ENCODE results near the gene CIBAR2. TPM values are rescaled to one million over a fixed set of nuclear protein-coding genes. Genes with fewer than 3 reads are reported as not detected.

Gene CIBAR2
- total RNA-seq, 2 donors from 2014 or later, result not detected

DNA sequence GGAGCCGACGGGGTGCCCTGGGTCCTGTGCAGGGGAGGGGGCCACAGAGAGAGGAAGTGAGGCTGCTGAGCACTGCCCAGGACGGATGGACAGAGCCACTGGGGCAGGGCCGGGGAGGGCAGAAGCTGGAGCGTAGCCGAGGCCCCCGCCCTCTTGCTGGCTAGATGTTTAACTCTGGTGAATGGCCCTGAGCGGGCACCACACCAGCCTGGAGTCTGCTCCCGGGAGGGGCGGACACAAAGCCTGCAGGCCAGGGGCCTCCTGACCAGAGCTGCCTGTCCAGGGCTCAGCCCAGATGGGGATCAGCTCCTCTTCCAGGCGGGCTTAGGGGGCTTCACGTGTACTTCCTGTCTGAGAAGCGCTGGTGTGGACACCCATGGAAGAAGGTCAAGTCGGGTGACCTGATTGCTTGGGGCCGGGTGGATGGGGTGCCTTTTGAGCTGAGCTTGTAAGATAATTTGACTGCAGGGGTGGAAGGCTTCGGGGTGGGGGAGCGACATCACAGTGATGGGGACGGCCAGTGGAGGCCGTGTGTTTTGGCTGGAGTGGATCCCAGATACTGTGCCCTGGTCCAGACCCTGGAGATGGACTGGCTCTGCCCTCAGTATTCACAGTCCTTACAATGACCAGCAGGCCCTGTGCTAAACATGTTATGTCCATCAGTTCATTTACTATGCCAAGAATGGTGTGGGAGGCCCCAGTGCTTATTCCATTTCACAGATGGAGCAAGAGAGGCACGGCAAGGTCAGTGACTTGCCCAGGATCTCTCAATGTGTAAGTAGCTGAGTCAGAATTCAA lies 33.7 kb upstream of the CIBAR2 start:
- H3K27ac ChIP-seq, result no peak overlapping the region
- H3K9me3 ChIP-seq, result no peaks in the 10 kb centered on the region
- no peak overlapping the region for H3K4me3 ChIP-seq
- no peak for DNase-seq (ENCODE audit: low spot score)
- peaks cover 3% of the 10 kb centered on the region for H3K4me1 ChIP-seq (replicated peaks)
- 83% methylated on average over 19 of the region's 20 CpGs for WGBS
- no peaks in the 10 kb centered on the region for H3K27me3 ChIP-seq (replicated peaks; ENCODE audit: insufficient read depth)
- intact Hi-C loops (cut with DNase I), result no loop called here
- no peaks in the 10 kb centered on the region for H3K36me3 ChIP-seq
- no peak for TF ChIP-seq POLR2AphosphoS5 (IDR thresholded peaks at IDR 0.05)
- TF ChIP-seq, protein P1, sequence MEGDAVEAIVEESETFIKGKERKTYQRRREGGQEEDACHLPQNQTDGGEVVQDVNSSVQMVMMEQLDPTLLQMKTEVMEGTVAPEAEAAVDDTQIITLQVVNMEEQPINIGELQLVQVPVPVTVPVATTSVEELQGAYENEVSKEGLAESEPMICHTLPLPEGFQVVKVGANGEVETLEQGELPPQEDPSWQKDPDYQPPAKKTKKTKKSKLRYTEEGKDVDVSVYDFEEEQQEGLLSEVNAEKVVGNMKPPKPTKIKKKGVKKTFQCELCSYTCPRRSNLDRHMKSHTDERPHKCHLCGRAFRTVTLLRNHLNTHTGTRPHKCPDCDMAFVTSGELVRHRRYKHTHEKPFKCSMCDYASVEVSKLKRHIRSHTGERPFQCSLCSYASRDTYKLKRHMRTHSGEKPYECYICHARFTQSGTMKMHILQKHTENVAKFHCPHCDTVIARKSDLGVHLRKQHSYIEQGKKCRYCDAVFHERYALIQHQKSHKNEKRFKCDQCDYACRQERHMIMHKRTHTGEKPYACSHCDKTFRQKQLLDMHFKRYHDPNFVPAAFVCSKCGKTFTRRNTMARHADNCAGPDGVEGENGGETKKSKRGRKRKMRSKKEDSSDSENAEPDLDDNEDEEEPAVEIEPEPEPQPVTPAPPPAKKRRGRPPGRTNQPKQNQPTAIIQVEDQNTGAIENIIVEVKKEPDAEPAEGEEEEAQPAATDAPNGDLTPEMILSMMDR (IDR thresholded peaks at IDR 0.05), result no peak
- TF ChIP-seq POLR2A (IDR thresholded peaks at IDR 0.05), result no peak

DNA sequence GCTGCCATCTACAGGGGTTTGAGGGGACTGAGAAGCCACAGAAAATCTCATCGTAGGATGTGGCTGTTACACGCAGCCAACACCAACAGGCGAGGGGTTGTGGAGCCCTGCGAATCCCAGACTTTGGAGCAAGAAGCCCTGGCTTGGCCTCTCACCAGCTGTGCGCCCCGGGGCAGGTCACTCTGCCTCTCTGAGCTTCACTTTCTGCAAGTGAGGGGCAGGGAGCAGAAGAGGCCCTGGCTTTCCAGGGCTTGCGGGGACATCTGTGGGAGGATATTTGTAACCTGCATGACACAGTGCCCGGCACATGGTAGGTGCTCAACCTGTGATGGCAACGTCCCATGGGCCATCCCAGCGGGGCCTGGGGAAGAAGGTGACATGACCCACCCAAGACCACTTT lies 32.9 kb upstream of the CIBAR2 start:
- DNase-seq (ENCODE audit: low spot score), result no peak
- intact Hi-C loops (cut with DNase I), result no loop called here
- Histone ChIP-seq H3K27ac (no peak overlapping the region), H3K27me3 (replicated peaks; ENCODE audit: insufficient read depth) (no peaks in the 10 kb centered on the region), H3K36me3 (no peaks in the 10 kb centered on the region), H3K4me3 (no peak overlapping the region), H3K9me3 (no peaks in the 10 kb centered on the region), H3K4me1 (replicated peaks) (peaks cover 3% of the 10 kb centered on the region)
- TF ChIP-seq POLR2A (IDR thresholded peaks at IDR 0.05) (no peak), POLR2AphosphoS5 (IDR thresholded peaks at IDR 0.05) (no peak)
- TF ChIP-seq, protein P1 (IDR thresholded peaks at IDR 0.05), result no peak
- WGBS, result 93% methylated on average over 10 of the region's 10 CpGs

DNA sequence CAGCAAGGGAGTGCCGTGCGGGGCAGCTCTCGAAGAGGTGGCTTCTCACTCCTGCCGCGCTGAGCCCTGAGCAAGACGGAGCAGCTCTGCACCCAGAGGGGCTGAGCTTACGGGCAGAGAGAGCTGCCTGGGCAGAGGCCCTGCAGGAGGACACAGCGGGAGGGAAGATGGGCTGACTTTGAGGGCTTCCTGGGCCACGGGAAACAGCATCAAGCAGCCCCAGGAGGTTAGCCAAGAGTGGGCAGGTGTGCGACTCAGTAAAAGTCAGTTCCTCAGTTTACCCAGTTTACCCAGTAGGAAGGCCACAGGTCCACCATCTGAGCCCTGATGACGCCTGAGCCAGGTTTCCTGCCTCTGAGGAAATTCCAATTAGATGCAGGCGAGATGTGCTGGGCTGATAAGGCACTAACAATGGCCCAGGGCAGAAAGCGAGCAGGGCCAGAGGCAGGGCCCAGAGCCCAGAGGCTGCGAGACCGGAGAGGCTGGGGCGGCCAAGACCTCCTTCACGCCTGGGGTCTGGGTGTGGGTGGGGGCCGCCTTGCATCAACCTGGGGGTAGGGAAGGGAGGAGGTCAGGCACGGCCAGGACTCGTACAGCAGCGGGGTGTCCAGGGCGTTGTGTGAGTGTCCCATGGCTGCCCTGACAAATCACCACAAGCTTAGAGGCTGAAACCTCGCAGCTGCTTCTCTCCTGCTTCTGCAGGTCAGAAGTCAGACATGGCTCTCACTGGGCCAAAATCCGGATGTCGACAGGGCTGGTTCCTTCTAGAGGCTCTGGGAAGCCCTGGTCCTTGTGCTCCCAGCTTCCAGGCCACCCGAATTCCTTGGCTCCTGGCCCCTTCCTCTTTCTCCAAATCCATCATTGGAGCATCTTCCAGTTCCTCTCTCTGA lies 32.0 kb upstream of the CIBAR2 start:
- Histone ChIP-seq H3K9me3 (no peaks in the 10 kb centered on the region), H3K36me3 (no peaks in the 10 kb centered on the region), H3K27me3 (replicated peaks; ENCODE audit: insufficient read depth) (no peaks in the 10 kb centered on the region), H3K4me1 (replicated peaks) (no peaks in the 10 kb centered on the region), H3K4me3 (no peak overlapping the region), H3K27ac (no peak overlapping the region)
- 58% methylated on average over 26 of the region's 26 CpGs for WGBS
- TF ChIP-seq, protein P1 (IDR thresholded peaks at IDR 0.05), result no peak
- TF ChIP-seq POLR2A (IDR thresholded peaks at IDR 0.05), result no peak
- no peak for TF ChIP-seq POLR2AphosphoS5 (IDR thresholded peaks at IDR 0.05)
- intact Hi-C loops (cut with DNase I), result no loop called here
- no peak for DNase-seq (ENCODE audit: low spot score)

DNA sequence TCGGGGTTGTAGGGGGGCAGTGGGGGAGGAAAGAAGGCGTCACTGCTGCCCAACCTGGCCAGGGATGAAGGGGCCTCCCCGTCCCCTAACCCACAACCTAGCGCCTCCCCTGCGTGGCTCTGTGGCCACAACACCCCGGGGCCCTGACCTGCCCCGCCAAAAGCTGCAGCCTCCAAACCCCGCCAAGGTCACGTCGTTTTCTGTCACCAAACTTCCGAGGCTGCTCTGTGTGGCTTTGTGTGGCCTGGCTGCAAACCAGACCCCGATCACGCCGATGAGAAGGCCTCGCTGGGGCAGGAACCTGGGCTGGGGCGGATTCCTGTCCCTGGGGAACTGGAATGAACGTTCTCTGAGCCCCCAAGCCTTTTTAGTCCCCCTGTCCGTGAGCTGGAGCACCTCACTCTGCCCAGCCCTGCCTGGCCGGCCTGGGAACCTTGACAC lies 30.5 kb upstream of the CIBAR2 start:
- Histone ChIP-seq H3K9me3 (no peaks in the 10 kb centered on the region), H3K36me3 (no peaks in the 10 kb centered on the region), H3K27me3 (replicated peaks; ENCODE audit: insufficient read depth) (no peaks in the 10 kb centered on the region), H3K27ac (no peak overlapping the region), H3K4me1 (replicated peaks) (no peaks in the 10 kb centered on the region), H3K4me3 (no peak overlapping the region)
- TF ChIP-seq POLR2A (IDR thresholded peaks at IDR 0.05) (no peak), POLR2AphosphoS5 (IDR thresholded peaks at IDR 0.05) (no peak)
- TF ChIP-seq, protein P1 (IDR thresholded peaks at IDR 0.05), result no peak
- DNase-seq (ENCODE audit: low spot score), result no peak
- WGBS, result 90% methylated on average over 14 of the region's 19 CpGs
- intact Hi-C loops (cut with DNase I), result no loop called here
